GM21529 (cell line): ENCODE measurements around the gene ITGAL.
"Not testable (repeated sequence)": the region's sequence is repeated elsewhere in the genome, so short reads cannot be mapped to it uniquely, and the experiment has no call there.

Experiments
- ATAC-seq: cut with Tn5 transposase; IDR thresholded peaks from one replicate; pipeline ENCODE4 v1.9.1; 2021; ENCODE audit not compliant: unreplicated experiment

The ITGAL gene

DNA sequence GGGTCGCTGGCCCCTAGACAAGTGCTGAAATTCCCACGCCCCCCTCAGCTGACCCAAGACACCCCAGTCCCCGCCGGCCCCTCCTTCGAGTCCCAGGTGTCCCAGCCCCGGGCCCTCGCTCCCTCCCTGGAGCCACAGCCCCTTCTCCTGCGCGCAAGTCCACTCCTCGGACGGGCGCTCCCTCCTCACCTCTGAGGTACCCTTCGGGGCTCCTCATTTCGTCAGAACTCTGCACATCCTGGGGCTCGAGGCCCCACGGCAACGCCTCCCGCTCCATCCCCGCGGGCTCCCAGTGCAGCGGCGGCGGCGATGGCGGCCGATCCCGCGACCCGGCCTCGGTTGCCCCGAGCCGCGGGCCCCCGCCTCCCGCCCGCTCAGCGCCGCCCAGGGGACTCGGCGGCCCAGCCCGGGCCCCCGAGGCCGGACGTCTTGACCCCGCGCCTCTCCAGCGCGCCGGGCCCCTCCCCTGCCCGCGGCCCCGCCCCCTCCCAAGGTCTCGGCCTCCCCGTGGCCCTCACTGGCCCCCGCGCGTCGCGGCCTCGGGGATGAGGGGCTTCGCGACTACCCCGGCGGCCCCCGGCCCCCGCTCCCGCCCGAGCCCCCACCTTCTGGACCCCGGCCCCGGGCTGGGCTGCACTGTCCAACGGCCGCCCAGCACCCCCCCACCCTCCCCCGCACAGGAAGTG lies 53.7 kb downstream of the ITGAL start, which contains the start of gene ZNF768:
TSS of gene ZNF768 (minus strand) at position 430 of the 686 bp plus-strand sequence. CDS start at position 277, 153 bp downstream.
- ATAC-seq, result peak; percentile 23

DNA sequence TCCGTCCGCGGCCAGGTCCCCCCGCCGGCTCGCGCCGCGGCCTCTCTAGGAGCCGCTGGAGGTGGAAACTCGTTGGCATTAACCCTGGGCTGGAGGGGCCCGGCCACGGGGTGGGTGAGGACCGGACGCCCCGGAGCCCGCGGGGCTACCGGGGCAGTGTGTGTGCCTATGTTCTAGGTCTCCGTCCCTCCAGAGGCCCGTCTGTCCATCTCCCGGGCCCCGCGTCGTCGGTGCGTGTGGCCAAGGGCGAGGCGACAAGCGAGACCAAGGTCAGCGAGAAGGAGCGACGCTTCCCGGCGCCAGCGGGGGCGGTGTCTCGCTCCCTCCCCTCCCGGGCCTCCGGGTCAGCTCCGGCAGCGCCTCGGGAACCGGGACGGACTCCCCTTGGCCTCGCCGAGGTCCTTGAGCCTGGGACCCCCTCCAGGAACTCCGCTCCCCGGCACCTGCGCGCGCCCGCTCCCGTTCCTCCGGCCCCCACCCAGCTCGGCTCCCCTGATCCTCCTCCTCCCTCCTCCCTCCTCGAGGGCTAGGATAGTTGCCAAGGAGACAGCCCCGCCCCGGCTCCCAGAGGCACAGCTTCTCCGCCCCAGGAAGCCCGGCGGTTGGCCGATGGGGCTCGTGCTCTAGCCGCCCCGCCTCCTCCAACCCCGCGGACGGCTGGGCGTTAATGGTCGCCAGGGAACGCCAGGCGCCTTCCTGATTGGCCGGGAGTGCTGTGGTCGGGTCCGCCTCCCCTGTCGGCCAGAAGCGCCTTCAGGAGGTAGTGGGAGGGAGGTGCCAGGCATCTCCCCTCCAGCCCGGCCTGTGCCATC lies 54.5 kb downstream of the ITGAL start:
- peak; percentile 79 for ATAC-seq

DNA sequence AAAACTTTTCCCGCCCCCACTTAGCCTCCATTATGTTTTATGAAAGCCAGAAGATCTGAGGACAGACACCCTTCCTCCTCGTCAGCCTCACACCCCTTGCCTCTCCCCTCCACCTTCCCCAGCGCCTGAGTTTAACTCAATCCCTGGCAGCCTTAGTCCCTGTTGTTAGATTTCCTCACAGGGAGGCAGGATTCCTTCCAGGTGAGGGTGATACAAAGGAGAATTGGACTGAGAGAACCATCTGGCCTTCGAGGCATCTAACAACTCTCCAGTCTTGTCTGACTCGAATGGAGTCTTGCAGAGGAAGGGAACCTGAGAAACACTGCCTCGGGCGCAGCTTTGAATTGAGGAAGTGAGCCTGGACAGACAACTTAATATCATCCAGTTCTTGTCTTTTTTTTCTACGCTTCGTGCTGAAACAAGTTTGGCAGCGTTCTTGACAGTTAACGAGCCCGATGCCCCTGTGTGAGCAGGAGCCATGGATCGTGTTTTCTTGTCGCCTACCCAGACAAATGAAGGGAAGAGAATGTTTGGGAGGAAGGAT lies 55.2 kb downstream of the ITGAL start:
- no peak for ATAC-seq

DNA sequence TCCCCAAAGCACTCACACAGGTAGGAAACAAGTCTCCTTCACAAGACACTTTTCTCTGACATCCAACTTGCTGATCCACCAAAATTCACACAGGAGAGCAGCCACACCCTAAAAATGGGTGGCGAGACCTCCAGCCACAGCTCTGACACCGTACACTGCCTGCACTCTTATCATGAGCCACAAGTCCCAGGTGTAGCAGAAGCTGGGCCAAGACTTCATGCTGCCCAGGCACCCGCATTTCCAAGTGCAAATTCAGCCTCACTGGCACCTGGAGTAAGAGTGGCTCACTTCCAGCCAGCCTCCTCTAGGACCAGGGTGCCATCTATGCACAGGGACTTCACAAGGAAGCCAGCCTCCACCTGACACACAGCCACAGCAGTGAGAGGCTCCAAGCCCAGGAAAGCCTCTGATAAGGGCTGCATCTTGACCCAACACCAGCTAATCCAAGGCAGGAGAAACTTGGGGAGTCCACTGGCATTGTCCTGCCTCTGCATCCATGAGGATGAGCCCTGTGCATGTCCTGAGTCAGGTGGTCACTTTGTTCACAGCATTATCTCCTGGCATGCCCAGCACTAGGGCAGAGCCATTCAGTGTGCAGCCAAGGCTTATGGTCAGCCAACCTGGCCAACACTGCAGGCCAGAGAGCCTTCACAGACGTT lies 56.4 kb downstream of the ITGAL start:
- no peak for ATAC-seq

DNA sequence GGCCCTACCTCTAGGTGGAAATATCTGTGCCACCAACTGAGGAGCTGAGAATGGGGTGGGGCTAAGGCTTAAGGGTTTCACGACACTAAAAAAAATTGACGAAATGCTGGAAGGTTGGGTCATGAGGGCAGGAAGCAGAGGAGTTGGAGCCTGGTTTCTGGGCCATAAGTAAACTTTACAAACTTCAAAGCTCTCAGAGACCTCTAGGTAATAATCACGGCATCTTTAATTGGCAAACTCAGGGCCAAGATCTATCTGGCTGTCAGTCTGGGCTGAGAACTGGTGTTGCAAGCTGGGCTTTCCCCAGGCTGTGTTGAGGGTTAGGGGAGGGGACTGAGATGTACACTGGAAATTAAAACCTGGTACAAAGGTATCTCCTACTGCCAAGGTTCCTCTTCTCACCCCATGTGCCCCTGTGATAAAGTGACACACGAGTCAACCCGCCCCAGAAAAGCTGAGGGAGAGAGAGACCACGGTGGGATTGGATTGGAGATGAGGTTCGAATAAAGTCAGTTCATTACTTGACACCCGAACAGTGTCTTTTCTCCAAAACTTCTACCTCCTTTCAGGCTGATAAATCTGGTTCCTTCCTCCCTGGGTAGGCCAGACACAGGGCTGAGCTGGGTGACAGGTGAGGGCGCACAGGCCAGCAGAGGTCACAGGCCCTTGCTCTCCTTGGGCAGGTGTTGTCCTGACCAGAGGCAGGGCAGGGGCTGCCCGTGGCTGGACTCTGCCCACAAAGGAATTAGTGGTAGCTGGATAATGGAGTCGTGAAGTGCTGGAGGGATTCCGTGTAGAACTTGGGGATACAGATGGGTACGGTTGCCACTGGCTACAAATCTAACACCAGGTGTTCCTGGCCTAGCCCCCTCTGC lies 57.9 kb downstream of the ITGAL start:
- ATAC-seq, result no peak

DNA sequence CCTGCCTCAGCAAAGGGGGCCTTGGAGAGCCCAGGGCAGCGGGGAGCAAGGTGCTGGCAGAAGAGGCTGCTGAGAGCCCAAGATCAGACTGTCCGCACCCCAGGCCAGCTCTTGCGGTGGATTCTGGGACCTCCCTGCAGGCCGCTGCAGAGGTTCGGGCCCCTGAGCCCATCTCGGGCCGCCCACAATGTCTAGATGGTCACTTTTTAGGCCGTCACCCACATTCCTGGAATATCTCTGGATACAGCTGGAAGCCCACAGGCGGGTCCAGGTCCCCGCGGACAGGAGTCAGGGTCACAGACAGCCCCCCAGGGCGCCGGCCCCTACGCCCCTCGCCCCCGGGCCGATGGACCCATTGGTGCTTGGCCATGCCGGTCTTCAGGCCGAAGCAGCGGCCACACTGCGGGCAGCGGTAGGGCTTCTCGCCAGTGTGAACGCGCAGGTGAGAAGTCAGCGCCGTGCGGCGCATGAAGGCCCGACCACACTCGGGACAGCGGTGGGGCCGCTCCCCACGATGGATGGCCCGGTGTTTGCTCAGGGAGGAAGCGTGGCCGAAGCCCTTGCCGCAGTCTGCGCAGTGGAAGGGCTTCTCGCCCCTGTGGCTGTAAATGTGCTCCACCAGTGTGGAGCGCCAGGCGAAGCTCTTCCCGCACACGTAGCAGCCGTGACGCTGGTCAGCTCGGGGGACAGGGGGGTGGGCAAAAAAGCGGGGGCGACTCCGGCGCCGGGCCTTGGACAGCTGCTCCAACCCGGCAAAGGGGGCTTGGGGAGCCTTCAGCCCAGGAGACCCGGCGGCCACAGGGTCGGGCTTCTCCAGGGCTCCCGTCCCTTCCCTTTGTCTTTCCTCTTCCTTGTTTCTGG lies 60.0 kb downstream of the ITGAL start:
- ATAC-seq, result no peak

DNA sequence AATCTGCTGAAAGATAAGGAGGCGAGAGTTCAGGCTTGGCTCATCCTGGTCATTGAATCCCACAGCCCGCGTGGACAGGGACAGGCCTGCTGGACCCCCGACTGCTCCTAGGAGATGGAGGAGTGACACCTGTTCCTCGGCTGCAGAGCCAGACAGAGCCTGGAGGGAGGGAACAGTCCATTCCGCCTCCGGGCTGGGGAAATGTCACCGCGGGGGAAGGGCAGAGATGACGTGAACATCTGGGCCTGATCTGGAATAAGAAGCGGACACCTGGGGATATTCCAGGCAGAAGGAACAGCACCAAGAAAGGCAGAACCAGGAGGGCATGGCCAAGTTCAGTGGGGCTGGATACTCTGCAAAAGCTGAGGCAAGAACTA lies 60.6 kb downstream of the ITGAL start:
- no peak for ATAC-seq

DNA sequence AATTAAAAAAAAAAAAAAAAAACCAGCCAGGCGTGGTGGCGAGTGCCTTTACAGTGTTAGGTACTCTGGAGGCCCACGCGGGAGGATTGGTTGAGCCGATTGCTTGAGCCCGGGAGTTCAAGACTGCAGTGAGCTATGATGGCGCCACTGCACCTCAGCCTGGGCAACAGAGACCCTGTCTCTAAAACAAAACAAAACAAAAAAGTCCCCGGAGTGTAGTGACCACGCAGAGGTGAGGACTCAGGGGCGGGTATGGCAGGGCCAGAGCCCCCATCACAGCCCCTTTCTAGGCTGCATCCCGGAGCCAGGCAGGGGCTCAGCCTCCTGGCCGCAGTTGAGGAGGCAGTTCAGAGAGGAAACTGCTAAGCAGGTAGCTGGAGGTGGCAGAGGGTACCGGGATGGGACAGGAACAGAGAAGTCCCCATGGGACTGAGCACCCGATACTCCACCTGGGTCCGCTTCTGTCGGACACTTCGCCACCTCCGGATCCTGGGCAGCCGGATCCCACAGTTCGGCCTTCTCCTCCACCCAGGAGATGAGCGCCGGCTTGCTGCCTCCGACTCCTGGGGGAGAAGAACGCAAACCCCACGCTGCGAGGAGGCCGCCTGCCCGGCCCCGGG lies 61.3 kb downstream of the ITGAL start:
- ATAC-seq, result peak; percentile 22

DNA sequence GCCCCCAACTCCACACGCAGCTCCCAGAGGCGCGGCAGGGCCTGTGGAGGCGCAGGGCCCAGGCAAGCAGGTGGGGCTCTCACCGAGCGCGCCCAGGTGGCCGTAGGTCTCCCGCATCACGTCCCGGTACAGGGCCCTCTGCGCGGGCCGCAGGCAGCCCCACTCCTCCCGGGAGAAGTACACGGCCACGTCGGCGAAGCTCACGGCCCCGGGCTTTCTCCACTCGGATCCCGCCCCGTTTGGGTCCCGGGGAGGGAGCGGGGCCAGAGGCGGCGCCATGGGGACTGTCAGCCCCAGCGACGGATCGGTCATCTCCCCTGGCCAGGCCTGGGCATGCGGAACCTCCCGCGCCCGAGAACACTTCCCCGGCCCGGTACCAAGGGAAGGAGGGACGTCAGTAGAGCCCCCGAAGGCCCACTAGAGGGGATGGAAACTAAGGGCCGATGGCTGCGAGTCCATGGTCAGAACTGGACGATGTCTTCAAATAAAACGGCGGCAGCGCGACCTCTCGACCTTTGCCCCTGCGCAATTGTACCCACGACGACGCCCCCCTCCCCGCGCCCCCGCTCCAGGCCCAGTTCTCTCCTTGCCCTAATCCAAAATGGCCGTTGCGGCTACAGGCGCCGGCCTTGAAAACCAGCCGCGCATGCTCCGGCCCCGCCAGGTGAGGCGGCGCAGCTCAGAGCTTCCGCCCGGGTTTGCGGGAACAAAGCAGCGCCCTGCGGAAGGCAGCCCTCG lies 62.0 kb downstream of the ITGAL start, which contains the start of gene ZNF747:
TSS of gene ZNF747 (minus strand) at position 491 of the 738 bp plus-strand sequence. CDS start at position 312, 179 bp downstream.
- peak; percentile 50 for ATAC-seq

DNA sequence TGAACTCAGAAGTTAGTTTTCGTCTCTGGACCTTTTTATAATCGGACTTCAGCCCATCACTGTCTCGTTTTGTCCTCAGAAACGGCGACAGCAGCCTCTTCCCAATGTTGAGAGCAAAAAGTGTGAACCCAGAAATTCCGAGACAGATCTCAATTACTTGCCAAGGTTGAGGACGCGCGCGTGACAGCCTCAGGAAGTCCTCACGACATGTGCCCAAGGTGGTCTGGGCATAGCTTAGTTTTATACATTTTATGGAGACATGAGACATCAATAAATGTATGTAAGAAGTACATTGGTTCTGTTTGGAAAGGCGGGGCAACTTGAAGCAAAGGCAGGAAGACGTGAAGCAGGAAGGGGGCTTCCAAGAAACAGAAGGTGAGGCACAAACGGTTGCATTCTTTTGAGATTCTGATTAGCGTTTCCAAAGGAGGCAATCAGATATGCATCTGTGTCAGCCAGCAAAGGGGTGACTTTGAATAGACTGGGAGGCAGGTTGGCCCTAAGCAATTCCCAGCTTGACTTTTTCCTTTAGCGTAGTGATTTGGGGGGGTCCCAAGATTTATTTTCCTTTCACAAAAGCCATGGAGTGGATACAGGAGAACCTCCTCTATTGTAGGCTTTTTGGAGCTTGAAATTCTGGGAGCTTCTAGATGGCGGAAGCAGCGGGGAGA lies 62.7 kb downstream of the ITGAL start:
- peak; percentile 4 for ATAC-seq

DNA sequence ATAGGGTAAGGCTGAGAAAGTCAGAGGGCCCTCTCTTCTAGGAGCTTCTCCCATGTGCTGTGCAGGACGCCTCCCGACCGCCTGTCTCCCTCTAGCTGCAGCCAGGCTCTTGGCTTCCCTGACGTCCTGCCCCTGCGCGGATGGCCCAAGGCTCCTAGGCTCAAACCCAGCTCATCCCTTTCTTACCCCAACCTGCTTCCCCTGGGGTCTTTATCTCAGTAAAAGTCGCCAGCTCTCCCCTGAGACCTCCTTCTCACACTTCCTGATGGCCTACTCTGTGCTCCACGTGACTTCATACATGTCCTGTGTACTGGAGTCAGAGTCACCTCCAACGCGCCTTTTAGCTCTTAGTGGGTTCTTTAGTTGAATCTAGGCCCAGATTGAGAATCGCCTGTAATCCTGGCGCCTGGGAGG lies 63.2 kb downstream of the ITGAL start:
- ATAC-seq, result peak; percentile 60

DNA sequence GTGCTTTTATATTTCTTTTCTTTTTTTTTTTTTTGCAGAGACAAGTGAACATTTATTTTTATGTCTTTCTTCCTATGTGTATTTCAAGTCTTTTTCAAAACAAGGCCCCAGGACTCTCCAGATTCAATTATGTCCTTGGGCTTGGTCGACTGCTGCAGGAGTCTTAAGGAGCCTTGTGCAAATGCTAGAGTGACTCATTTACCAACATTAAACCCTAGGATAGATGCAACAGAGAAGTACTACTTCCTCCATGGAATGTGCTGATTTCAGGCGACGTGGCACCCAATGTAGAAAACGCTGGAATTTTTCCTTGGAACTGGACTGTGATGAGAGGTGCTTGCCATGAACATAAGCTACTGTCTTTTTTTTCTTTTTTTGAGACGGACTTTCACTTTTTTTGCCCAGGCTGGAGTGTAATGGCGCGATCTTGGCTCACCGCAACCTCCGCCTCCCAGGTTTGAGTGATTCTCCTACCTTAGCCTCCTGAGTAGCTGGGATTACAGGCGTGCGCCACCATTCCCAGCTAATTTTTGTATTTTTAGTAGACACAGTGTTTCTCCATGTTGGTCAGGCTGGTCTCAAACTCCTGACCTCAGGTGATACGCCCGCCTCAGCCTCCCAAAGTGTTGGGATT lies 64.0 kb downstream of the ITGAL start:
- not testable (repeated sequence) for ATAC-seq

DNA sequence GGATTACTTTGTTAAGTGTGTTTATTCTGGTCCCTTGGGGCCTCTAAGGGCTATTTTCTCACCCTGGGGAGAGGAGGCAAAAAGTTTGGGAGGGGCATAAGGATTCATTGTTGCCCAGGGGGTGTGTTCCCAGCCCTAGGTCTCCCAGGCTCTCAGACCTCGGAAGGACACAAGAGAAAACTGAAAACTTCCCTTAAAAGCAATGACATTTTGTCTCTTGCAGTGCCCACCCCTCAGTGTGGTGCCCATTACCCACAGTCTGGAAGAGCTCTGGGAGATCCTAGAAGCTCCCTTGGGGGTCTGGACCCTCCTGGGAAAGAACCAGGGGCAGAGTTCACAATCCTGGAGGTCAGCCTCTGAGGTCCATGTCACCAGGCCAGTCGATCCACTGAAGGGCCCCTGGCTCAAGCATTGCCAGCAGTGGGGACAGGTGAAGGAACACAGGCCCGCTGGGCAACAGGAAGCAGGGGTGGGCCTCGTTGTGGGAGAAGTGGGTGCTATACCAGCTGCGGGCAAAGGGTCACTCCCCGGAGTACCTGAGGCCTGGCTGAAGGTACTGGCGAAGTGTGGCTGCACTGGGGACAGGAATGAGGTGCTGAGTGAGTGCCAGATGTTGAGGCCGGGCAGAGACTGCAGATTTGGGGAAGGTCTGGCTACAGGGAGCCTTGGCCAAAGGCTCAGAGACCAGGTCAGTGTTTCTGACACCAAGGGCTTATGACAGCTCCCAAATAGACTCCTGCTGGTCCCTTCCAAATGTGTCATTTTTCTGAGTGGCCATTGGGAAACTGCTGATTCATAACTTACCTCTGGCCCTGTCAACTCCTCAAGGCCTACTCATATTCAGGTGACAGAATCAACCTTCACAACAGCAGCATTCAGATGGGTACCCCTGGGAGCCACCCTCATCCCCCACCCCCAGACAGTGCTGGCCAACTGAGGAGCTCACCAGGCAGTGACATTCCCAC lies 66.7 kb downstream of the ITGAL start:
- no peak for ATAC-seq

DNA sequence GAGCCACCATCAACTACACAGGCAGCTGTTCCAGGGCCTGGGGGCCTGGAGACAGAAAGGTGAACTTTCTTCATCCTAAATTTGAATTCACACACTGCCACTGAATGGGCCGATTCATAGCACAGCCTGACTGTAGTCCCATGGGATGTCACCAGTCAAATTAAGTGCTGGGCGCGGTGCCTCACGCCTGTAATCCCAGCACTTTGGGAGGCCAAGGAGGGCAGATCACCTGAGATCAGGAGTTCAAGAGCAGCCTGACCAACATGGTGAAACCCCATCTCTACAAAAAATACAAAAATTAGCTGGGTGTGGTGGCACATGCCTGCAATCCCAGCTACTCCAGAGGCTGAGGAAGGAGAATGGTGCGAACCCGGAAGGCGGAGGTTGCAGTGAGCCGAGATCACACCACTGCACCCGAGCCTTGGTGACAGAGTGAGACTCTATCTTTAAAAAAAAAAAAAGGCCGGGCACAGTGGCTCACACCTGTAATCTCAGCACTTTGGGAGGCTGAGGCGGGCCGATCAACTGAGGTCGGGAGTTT lies 67.5 kb downstream of the ITGAL start:
- not testable (repeated sequence) for ATAC-seq

DNA sequence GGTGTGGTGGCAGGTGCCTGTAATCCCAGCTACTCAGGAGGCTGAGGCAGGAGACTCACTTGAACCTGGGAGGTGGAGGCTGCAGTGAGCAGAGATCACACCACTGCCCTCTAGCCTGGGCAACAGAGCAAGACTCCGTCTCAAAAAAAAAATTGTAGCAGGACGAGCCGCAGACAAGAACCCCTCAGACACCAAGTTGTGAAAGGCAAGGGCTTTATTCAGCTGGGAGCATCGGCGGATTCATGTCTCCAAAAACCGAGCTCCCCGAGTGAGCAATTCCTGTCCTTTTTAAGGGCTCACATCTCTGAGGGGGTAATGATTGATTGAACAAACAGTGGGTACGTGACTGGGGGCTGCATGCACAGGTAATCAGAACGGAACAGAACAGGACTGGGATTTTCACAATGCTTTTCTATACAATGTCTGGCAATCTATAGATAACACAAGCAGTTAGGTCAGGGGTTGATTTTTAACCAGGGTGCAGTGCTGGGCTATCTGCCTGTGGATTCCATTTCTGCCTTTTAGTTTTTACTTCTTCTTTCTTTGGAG lies 68.4 kb downstream of the ITGAL start:
- not testable (repeated sequence) for ATAC-seq
